ENCODE data around the gene ATP6V1G3.
A peak's percentile ranks its signal among the peaks of the same experiment; 100 is the strongest.
"Not testable (repeated sequence)": the region's sequence is repeated elsewhere in the genome, so short reads cannot be mapped to it uniquely, and the experiment has no call there.

ATP6V1G3 gene, protein sequence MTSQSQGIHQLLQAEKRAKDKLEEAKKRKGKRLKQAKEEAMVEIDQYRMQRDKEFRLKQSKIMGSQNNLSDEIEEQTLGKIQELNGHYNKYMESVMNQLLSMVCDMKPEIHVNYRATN

GRCh38 chr1:198540580-198540979 lies at the start of gene ATP6V1G3:
Gene ATP6V1G3, minus strand, starts transcription at chr1:198540680. Its CDS starts 30 bp downstream, at chr1:198540650.
- no peaks in the 10 kb centered on the region for H3K27me3 ChIP-seq (replicated peaks; ENCODE audit: control insufficient read depth, insufficient read depth, low read length)
- no peak within 1 kb of the TSS for H3K4me3 ChIP-seq (ENCODE audit: low read length)
- no peak for DNase-seq (ENCODE audit: low read depth)
- H3K4me1 ChIP-seq (ENCODE audit: control insufficient read depth, insufficient read depth, low read length): no peaks in the 10 kb centered on the region
- no peaks in the 10 kb centered on the region for H3K9me3 ChIP-seq (ENCODE audit: control insufficient read depth, low read length)
- H3K36me3 ChIP-seq (ENCODE audit: control insufficient read depth, insufficient read depth, low read length, severe bottlenecking): no peaks in the 10 kb centered on the region
- no peak within 1 kb of the TSS for H3K9ac ChIP-seq (ENCODE audit: low read length)

DNA sequence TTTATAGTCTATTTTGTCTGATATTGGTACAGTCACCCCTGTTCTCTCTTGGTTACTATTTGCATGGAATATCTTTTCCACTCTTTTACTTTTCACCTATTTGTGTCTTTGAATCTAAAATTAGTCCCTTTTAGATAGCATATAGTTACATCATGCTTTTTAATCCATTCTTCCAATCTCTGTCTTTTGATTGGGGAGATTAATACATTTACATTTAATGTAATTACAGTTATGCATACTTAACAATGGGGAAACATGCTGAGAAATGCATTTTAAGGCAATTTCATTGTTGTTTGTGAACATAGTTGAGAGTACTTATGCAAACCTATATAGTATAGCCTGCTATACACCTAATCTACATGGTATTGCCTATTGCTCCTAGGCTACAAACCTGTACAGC lies 48.4 kb upstream of the ATP6V1G3 start:
- no peaks in the 10 kb centered on the region for H3K4me1 ChIP-seq (ENCODE audit: control insufficient read depth, insufficient read depth, low read length)
- DNase-seq (ENCODE audit: low read depth): no peak
- H3K9ac ChIP-seq (ENCODE audit: low read length): no peak overlapping the region
- H3K27me3 ChIP-seq (replicated peaks; ENCODE audit: control insufficient read depth, insufficient read depth, low read length): no peaks in the 10 kb centered on the region
- peaks cover 15% of the 10 kb centered on the region for H3K9me3 ChIP-seq (ENCODE audit: control insufficient read depth, low read length)
- H3K36me3 ChIP-seq (ENCODE audit: control insufficient read depth, insufficient read depth, low read length, severe bottlenecking): no peaks in the 10 kb centered on the region
- H3K4me3 ChIP-seq (ENCODE audit: low read length): no peak overlapping the region

- Histone ChIP-seq H3K9ac (ENCODE audit: low read length) (no peak overlapping the region), H3K4me1 (ENCODE audit: control insufficient read depth, insufficient read depth, low read length) (no peaks in the 10 kb centered on the region), H3K36me3 (ENCODE audit: control insufficient read depth, insufficient read depth, low read length, severe bottlenecking) (no peaks in the 10 kb centered on the region), H3K9me3 (ENCODE audit: control insufficient read depth, low read length) (peaks cover 18% of the 10 kb centered on the region), H3K4me3 (ENCODE audit: low read length) (no peak overlapping the region), H3K27me3 (replicated peaks; ENCODE audit: control insufficient read depth, insufficient read depth, low read length) (no peaks in the 10 kb centered on the region)
- no peak for DNase-seq (ENCODE audit: low read depth)
Observed at GRCh38 chr1:198584163-198584562, 43.7 kb upstream of the ATP6V1G3 start.

- H3K36me3 ChIP-seq (ENCODE audit: control insufficient read depth, insufficient read depth, low read length, severe bottlenecking); H3K4me1 ChIP-seq (ENCODE audit: control insufficient read depth, insufficient read depth, low read length); H3K9me3 ChIP-seq (ENCODE audit: control insufficient read depth, low read length); H3K4me3 ChIP-seq (ENCODE audit: low read length); H3K9ac ChIP-seq (ENCODE audit: low read length); DNase-seq (ENCODE audit: low read depth); H3K27me3 ChIP-seq (replicated peaks; ENCODE audit: control insufficient read depth, insufficient read depth, low read length): not testable (repeated sequence)
Observed at GRCh38 chr1:198583209-198583802, 42.8 kb upstream of the ATP6V1G3 start.

DNA sequence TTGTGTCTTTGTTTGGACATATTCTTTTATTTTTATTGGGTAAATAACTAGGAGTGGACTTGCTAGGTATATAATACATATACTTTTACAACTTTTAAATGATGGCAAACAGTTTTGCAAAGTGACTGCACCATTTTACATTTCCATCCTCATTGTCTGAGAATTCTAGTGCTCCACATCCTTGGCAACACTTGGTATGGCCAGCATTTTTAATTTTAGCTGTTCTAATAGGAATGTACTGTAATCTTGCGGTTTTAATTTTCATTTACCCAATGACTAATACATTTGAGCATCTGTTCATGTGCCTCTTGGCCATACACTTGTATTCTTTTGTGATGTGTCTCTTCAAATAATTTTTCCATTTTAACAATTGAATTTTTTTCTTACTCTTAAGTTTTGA lies 37.0 kb upstream of the ATP6V1G3 start:
- peaks cover 6% of the 10 kb centered on the region for H3K9me3 ChIP-seq (ENCODE audit: control insufficient read depth, low read length)
- no peaks in the 10 kb centered on the region for H3K4me1 ChIP-seq (ENCODE audit: control insufficient read depth, insufficient read depth, low read length)
- peak; percentile 73 for DNase-seq (ENCODE audit: low read depth)
- no peaks in the 10 kb centered on the region for H3K27me3 ChIP-seq (replicated peaks; ENCODE audit: control insufficient read depth, insufficient read depth, low read length)
- no peak overlapping the region for H3K9ac ChIP-seq (ENCODE audit: low read length)
- no peaks in the 10 kb centered on the region for H3K36me3 ChIP-seq (ENCODE audit: control insufficient read depth, insufficient read depth, low read length, severe bottlenecking)
- no peak overlapping the region for H3K4me3 ChIP-seq (ENCODE audit: low read length)

GRCh38 chr1:198575798-198576641 lies 35.5 kb upstream of the ATP6V1G3 start:
- no peaks in the 10 kb centered on the region for H3K36me3 ChIP-seq (ENCODE audit: control insufficient read depth, insufficient read depth, low read length, severe bottlenecking)
- H3K4me1 ChIP-seq (ENCODE audit: control insufficient read depth, insufficient read depth, low read length): no peaks in the 10 kb centered on the region
- H3K4me3 ChIP-seq (ENCODE audit: low read length): no peak overlapping the region
- H3K9ac ChIP-seq (ENCODE audit: low read length): no peak overlapping the region
- H3K27me3 ChIP-seq (replicated peaks; ENCODE audit: control insufficient read depth, insufficient read depth, low read length): no peaks in the 10 kb centered on the region
- no peak for DNase-seq (ENCODE audit: low read depth)
- H3K9me3 ChIP-seq (ENCODE audit: control insufficient read depth, low read length): peaks cover 3% of the 10 kb centered on the region

- H3K4me3 ChIP-seq (ENCODE audit: low read length): no peak overlapping the region
- no peaks in the 10 kb centered on the region for H3K27me3 ChIP-seq (replicated peaks; ENCODE audit: control insufficient read depth, insufficient read depth, low read length)
Observed at GRCh38 chr1:198575292-198575691, 34.8 kb upstream of the ATP6V1G3 start.

GRCh38 chr1:198574325-198574724 lies 33.8 kb upstream of the ATP6V1G3 start:
- H3K4me1 ChIP-seq (ENCODE audit: control insufficient read depth, insufficient read depth, low read length): no peaks in the 10 kb centered on the region
- no peaks in the 10 kb centered on the region for H3K27me3 ChIP-seq (replicated peaks; ENCODE audit: control insufficient read depth, insufficient read depth, low read length)
- no peak overlapping the region for H3K9ac ChIP-seq (ENCODE audit: low read length)
- H3K36me3 ChIP-seq (ENCODE audit: control insufficient read depth, insufficient read depth, low read length, severe bottlenecking): no peaks in the 10 kb centered on the region
- H3K9me3 ChIP-seq (ENCODE audit: control insufficient read depth, low read length): no peaks in the 10 kb centered on the region
- H3K4me3 ChIP-seq (ENCODE audit: low read length): no peak overlapping the region
- no peak for DNase-seq (ENCODE audit: low read depth)

More at GRCh38 chr1:198575292-198575691, 34.8 kb upstream of the ATP6V1G3 start:
- H3K36me3 ChIP-seq (ENCODE audit: control insufficient read depth, insufficient read depth, low read length, severe bottlenecking): no peaks in the 10 kb centered on the region
- H3K9ac ChIP-seq (ENCODE audit: low read length): no peak overlapping the region
- H3K9me3 ChIP-seq (ENCODE audit: control insufficient read depth, low read length): no peaks in the 10 kb centered on the region
- no peaks in the 10 kb centered on the region for H3K4me1 ChIP-seq (ENCODE audit: control insufficient read depth, insufficient read depth, low read length)
- no peak for DNase-seq (ENCODE audit: low read depth)

- DNase-seq (ENCODE audit: low read depth): no peak
- Histone ChIP-seq H3K9ac (ENCODE audit: low read length) (no peak overlapping the region), H3K4me3 (ENCODE audit: low read length) (no peak overlapping the region), H3K36me3 (ENCODE audit: control insufficient read depth, insufficient read depth, low read length, severe bottlenecking) (no peaks in the 10 kb centered on the region), H3K4me1 (ENCODE audit: control insufficient read depth, insufficient read depth, low read length) (no peaks in the 10 kb centered on the region), H3K27me3 (replicated peaks; ENCODE audit: control insufficient read depth, insufficient read depth, low read length) (no peaks in the 10 kb centered on the region), H3K9me3 (ENCODE audit: control insufficient read depth, low read length) (no peaks in the 10 kb centered on the region)
Observed at GRCh38 chr1:198564716-198565115, 24.2 kb upstream of the ATP6V1G3 start.

DNA sequence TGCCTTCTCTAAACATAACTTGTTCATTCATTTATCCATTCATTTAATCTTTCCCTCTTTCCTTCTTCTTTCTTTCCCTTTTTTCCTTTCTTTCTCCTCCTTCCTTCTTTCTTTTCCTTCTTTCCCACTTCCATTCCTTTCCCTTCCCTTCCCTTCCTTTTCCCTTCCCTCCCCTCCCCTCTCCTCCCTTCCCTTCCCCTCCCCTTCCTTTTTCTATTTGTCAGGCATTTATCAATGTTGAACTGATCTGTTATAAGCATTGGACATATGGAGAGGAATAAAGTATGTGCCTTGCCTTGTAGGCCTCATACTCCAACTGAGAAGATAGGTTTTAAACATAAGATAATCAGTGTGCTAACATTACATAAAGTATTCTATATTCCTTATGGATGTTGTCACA lies 23.7 kb upstream of the ATP6V1G3 start:
- Histone ChIP-seq H3K4me1 (ENCODE audit: control insufficient read depth, insufficient read depth, low read length) (no peaks in the 10 kb centered on the region), H3K9me3 (ENCODE audit: control insufficient read depth, low read length) (no peaks in the 10 kb centered on the region), H3K9ac (ENCODE audit: low read length) (no peak overlapping the region), H3K27me3 (replicated peaks; ENCODE audit: control insufficient read depth, insufficient read depth, low read length) (no peaks in the 10 kb centered on the region), H3K36me3 (ENCODE audit: control insufficient read depth, insufficient read depth, low read length, severe bottlenecking) (no peaks in the 10 kb centered on the region), H3K4me3 (ENCODE audit: low read length) (no peak overlapping the region)
- no peak for DNase-seq (ENCODE audit: low read depth)

DNA sequence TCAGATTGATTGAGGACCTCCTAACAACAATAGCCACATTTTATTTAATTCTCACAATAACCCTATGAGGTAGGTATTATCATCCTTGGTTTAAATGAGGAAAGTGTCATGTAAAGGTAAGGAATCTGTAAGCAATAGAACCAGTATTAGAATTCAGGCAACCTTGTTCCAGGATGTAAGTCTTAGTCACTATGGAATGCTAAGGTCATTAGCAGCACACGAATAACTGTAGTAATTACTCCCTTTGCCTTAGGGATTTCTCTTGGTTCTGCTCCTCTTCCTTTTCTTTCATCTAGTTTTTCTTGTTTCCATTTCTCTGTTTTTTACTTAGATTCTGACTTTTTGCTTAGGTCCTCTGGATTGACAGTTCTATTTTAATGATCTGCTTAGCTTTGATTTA lies 23.1 kb upstream of the ATP6V1G3 start:
- H3K4me1 ChIP-seq (ENCODE audit: control insufficient read depth, insufficient read depth, low read length): no peaks in the 10 kb centered on the region
- no peak overlapping the region for H3K9ac ChIP-seq (ENCODE audit: low read length)
- no peaks in the 10 kb centered on the region for H3K9me3 ChIP-seq (ENCODE audit: control insufficient read depth, low read length)
- H3K27me3 ChIP-seq (replicated peaks; ENCODE audit: control insufficient read depth, insufficient read depth, low read length): no peaks in the 10 kb centered on the region
- DNase-seq (ENCODE audit: low read depth): no peak
- H3K36me3 ChIP-seq (ENCODE audit: control insufficient read depth, insufficient read depth, low read length, severe bottlenecking): no peaks in the 10 kb centered on the region
- no peak overlapping the region for H3K4me3 ChIP-seq (ENCODE audit: low read length)
